HG03460 (cell line): Measurements from ENCODE around the gene METTL16.
"Not testable (repeated sequence)": the region's sequence is repeated elsewhere in the genome, so short reads cannot be mapped to it uniquely, and the experiment has no call there.

Experiments used
- ATAC-seq: cut with Tn5 transposase; IDR thresholded peaks from one replicate; pipeline ENCODE4 v1.9.1; 2021; ENCODE audit not compliant: unreplicated experiment

The METTL16 gene

DNA sequence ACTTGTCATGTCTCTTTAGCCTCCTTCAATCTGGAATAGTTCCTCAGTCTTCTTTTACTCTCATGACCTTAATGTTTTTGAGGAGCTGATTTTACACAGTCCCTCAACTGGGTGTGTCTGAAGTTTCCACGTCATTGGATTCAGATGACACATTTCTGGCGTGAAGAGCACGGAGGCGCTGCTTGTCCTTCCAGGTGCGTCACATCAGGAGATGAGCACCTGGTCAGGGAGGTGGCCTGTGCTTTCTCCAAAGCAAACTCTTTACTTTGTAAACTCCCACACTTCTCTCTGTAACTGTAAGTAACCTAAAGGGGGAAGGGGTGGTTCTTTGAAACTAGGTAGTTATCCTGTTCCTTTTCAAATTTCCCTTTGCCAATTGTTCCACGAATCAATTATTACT is 58.4 kb downstream of the METTL16 start:
- ATAC-seq: no peak

DNA sequence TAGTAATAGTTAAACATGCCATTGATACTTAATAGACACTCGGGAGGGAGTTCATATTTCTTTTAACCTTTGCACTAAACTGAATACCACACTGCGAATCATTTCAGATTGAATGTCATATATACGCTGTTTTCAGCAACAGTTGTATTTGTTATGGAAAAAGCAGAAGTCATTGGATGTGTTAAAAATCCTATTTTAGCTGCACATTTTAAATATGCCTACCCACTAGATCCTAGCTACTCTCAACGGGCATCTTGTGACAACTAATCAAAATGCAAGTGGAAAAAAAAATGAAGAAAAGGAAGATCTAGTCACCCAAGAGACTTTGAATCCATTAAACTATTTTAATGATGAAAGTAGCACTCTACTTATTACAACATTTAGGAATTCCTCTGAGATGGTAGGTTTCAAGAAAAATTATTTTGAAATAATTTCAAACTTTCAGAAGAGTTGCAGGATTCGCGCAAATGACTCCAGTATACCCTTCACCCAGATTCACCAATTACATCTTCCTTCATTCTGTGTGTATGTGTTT is 59.4 kb downstream of the METTL16 start:
- no peak for ATAC-seq

DNA sequence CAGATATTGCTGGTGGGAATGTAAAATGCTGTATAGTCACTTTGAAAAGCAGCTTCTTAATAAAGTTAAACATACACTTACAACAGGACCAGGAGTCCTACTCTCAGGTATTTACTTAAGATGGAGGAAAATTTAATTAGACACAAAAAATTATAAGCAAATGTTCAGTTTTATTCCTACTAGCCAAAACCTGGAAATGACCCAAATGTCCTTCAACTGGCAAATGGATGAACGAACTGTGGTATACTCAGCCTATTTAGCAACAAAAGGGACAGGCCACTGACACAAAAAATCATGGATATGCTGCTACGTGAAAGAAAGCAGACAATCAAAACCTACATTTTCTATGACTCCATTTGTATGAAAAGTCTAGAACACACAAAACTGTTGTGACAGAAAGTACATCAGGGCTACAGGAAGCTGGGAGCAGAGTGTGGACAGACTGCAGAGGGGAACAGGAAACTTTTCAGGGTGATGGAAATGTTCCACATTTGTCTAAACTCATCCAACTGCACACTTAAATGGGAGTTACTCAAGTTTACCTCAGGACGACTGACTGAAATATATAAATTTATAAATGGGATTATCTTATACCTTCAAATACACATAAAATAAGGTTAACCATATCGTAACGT is 61.6 kb downstream of the METTL16 start:
- no peak for ATAC-seq

DNA sequence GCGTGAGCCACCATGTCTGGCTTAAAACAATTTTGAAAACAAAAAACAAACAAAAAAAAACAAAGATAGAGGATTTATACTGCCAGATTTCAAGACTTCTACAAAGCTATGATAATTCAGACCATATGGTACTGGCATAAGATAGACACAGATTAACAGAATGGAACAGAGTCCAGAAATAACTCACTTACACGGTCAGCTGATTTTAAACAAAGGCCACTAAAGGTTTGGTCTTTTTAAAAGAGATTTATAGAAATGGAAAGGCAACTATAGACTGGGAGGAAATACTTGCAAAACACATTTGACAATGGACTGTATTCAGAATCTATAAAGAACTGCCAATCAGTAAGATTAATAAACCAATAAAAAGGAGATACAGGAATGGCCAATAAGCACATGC is 62.2 kb downstream of the METTL16 start:
- no peak for ATAC-seq

DNA sequence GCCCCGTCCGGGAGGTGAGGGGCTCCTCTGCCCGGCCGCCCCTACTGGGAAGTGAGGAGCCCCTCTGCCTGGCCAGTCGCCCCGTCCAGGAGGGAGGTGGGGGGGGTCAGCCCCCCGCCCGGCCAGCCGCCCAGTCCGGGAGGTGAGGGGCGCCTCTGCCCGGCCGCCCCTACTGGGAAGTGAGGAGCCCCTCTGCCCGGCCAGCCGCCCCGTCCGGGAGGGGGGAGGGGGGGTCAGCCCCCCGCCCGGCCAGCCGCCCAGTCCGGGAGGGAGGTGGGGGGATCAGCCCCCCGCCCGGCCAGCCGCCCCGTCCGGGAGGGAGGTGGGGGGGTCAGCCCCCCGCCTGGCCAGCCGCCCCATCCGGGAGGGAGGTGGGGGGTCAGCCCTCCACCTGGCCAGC is 64.2 kb downstream of the METTL16 start:
- not testable (repeated sequence) for ATAC-seq

DNA sequence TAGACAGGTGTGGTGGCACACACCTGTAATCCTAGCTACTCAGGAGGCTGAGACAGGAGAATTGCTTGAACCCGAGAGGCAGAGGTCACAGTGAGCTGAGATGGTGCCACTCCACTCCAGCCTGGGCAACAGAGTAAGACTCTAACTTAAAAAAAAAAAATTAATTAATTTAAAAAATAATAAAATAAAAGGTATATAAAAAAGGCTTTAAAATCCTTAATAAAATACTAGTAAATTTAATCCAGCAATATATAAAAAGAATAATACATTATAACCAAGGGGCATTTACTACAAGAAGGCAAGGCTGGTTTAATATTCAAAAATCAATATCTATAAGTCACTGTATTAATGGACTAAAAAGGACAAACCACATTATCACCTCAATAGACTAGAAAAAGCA is 66.0 kb downstream of the METTL16 start:
- no peak for ATAC-seq

DNA sequence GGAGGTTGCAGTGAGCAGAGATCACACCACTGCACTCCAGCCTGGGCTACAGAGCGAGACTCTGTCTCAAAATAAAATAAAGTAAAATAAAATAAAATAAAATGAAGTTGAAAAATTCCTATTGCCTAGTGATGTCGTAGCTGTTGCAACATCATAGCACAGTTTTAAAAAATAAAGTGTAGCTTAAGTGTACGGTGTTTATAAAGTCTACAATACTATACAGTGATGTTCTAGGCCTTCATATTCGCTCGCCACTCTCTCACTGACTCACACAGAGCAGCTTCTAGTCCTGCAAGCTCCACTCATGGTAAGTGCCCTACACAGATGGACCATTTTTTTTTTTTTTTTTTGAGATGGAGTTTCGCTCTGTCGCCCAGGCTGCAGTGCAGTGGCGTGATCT is 67.3 kb downstream of the METTL16 start:
- no peak for ATAC-seq

DNA sequence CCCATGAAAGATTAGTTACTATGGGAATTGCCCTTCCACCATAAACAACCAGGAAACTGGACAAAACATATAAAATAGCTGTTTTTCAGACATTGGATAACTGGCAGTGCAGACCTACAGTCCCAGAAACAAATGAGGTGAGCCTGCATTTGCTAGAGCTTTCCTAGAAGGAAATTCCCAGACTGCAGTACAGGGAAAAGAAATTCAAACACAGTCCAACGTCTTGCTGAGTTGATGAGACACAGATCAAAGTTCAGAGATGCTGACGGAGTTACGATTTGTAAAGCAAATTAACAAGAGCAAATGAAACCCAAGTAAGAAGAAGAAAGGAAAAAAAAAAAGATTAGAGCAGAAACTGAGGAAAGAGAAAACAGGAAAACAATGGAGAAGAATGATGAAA is 69.5 kb downstream of the METTL16 start:
- ATAC-seq: no peak

DNA sequence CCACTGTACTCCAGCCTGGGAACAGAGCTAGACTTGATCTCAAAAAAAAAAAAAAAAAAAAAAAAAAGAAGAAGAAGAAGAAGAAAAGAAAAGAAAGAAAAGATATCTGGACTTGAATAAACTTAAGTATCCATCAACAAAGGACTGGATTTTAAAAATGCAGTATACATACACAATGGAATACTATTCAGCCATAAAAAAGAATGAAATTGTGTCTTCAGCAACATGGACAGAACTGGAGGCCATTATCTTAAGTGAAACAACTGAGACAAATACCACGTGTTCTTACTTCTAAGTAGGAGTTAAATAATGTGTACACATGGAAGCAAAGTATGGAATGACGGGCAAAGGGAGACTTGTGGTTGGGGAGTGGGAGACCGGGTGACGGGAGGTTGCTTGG is 70.8 kb downstream of the METTL16 start:
- no peak for ATAC-seq

DNA sequence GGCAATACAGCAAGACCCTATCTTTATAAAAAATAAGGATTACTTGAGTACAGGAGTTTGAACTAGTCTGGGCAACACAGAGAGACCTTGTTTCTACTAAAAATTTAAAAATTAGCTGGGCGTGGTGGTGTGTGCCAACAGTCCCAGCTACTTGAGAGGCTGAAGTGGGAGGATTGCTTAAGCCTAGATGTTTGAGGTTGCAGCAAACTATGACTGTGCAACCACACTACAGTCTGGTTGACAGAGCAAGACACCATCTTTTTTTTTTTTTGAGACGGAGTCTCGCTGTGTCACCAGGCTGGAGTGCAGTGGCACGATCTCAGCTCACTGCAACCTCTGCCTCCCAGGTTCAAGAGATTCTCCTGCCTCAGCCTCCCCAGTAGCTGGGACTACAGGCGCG is 71.7 kb downstream of the METTL16 start:
- ATAC-seq: not testable (repeated sequence)

GRCh38 chr17:2438823-2439222 is 72.9 kb downstream of the METTL16 start:
- ATAC-seq: no peak

- ATAC-seq: no peak
Observed at GRCh38 chr17:2436316-2436905, 75.3 kb downstream of the METTL16 start.

- no peak for ATAC-seq
Observed at GRCh38 chr17:2435862-2436261, 75.8 kb downstream of the METTL16 start.

DNA sequence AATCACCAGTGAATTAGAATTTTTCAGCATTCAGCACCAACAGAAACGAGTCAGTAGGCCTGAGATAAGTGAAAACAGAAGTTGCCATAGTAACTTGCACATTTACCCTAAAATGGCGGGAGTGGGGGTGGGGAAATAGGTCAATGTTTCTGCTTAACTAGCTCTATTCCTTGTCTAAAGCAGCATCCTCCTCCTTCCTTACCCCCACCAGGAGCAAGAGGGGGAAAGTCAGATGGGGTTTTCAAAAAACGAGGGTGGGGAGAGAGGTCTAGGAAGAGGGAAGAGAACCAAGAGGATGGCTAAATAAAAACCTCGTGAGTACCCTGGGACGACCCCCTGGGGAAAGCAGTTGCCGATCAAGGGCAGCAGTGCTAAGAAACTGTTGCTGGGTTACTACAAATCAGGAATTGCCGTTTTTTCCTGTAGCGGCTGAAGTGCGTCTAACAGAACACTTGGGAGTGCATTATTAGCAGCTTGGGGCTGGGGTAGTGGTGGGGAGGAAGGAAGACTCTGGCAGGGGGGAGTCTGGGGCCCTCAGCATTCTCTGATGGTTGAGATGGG is 76.4 kb downstream of the METTL16 start:
- no peak for ATAC-seq

DNA sequence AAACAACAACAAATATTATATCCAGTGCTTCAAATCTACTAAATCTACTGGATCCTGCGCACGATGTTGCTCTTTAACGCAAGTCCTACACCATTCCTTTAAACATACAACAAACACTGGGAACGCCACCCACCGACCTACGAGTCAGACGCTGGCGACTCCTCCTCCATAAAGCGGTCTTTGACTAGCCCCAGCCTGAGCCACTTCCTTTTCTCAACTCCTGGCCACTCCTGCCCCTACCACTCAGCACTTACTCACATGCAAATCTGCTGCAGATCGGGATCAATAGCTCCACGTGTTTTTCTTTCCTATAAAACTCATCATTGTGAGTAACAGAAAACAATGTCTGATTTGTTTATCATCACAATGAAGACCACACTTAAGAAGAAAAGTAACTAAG is 78.0 kb downstream of the METTL16 start:
- ATAC-seq: no peak

DNA sequence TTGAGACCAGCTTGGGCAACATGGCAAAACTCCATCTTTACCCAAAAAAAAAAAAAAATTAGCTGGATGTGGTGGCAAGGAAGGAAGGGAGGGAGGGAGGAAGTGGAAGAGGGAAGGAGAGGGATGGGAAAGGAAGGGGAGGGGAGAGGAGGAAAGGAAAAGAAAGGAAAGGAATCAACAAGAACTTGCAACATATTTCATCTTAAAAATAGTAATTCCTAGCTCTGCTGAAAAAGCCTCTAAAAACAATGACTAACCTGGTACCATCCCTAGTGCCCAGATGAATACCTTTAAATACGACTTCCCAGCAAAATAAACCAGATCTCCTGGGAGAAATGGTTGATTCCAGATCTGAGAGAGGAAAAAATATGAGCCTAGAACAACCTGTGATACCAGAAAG is 83.8 kb downstream of the METTL16 start:
- no peak for ATAC-seq

DNA sequence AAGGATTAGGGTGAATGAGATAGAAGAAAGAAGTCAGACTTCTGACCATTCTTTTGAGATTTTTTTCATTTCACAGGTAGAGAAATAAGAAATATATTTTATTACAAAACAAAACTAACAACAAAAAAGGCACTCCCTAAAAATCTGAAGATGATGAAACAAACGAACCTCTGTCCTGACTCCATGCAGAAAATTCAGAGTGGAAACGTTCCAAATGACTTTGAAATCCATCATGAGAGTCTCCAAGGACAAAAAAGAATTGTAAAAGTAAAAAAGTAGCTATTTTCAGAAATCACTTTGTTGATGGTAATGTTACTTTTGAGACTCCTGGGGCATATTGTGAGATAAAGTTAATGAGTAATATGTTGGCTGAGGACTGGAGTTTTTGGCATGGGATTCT is 84.5 kb downstream of the METTL16 start:
- ATAC-seq: no peak

- no peak for ATAC-seq
Observed at GRCh38 chr17:2423271-2423670, 88.4 kb downstream of the METTL16 start.

DNA sequence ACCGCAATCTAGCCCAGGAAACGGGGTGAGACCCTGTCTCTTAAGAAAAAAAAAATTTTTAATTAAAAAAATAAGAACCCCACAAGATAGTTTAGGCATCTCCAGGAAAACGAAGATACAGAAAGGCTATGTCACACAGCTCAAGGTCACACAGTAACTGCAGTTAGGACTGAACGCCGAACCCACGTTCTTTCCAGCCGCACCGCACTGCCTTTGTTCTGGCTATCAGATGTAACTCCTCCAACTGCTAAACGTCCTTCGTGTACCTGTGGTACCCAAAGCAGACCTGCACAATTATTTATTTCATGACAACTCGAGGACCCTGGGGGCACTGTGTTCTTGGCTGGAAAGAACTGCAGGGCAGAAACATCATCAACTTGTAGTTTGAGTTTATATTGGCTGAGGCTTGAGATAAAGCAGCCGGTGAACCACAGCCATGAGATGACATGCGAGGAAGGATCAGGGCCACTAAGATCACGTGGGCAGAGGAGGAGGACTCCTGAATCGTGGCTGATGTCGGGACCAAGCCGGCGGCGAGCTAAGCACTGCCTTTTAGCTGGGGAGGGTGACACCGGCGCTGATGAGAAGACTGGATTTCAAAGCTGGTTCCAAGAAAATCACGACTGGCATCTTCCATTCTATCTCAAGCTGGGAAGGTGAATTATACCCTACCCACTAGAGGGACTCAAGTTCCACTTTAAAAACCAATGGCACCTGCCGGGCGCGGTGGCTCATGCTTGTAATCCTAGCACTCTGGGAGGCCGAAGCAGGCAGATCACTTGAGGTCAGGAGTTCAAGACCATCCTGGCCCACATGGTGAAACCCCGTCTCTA is 90.2 kb downstream of the METTL16 start:
- no peak for ATAC-seq

GRCh38 chr17:2420176-2420575 is 91.5 kb downstream of the METTL16 start:
- no peak for ATAC-seq

GRCh38 chr17:2419486-2419885 is 92.2 kb downstream of the METTL16 start:
- no peak for ATAC-seq

- no peak for ATAC-seq
Observed at GRCh38 chr17:2418572-2418971, 93.1 kb downstream of the METTL16 start.
